GM10847 (cell line): ENCODE data around the gene CRB3.

Source experiments
- POLR2A ChIP-seq: IDR thresholded peaks from 2 replicates; pipeline ENCODE4 v1.6.1; 2011; ENCODE audit not compliant: insufficient read length; ENCODE audit errors: extremely low read depth

Gene CRB3

GRCh38 chr19:6473647-6474046, 9.6 kb downstream of the CRB3 start:
- TF ChIP-seq POLR2A, result no peak

GRCh38 chr19:6475321-6476108, 11.4 kb downstream of the CRB3 start:
- TF ChIP-seq POLR2A, result no peak

- no peak for TF ChIP-seq POLR2A
Observed at GRCh38 chr19:6476155-6476895, 12.3 kb downstream of the CRB3 start.

GRCh38 chr19:6476896-6477431, 12.9 kb downstream of the CRB3 start:
- no peak for TF ChIP-seq POLR2A

- TF ChIP-seq POLR2A, result no peak
Observed at GRCh38 chr19:6478815-6479214, 14.7 kb downstream of the CRB3 start.

GRCh38 chr19:6479836-6480398, 15.8 kb downstream of the CRB3 start:
- no peak for TF ChIP-seq POLR2A

- no peak for TF ChIP-seq POLR2A
Observed at GRCh38 chr19:6480848-6481415, 16.9 kb downstream of the CRB3 start.

- peak; percentile 58 for TF ChIP-seq POLR2A
Observed at GRCh38 chr19:6481541-6482342, 17.7 kb downstream of the CRB3 start, which contains the start of gene DENND1C. Gene DENND1C (minus strand): TSS chr19:6481787. CDS start chr19:6481695, 92 bp downstream.

- no peak for TF ChIP-seq POLR2A
Observed at GRCh38 chr19:6482343-6482686, 18.2 kb downstream of the CRB3 start.

GRCh38 chr19:6483235-6483634, 19.2 kb downstream of the CRB3 start:
- no peak for TF ChIP-seq POLR2A

- TF ChIP-seq POLR2A, result no peak
Observed at GRCh38 chr19:6484230-6484629, 20.2 kb downstream of the CRB3 start.

- no peak for TF ChIP-seq POLR2A
Observed at GRCh38 chr19:6484831-6485230, 20.8 kb downstream of the CRB3 start.

- no peak for TF ChIP-seq POLR2A
Observed at GRCh38 chr19:6489278-6490061, 25.4 kb downstream of the CRB3 start.

- no peak for TF ChIP-seq POLR2A
Observed at GRCh38 chr19:6490134-6490533, 26.1 kb downstream of the CRB3 start.
